Bronchial epithelial cell (primary cell): ENCODE results near the gene CELF1. TPM values are rescaled to one million over a fixed set of nuclear protein-coding genes. Genes with fewer than 3 reads are reported as not detected.

Source experiments
- DNase-seq: peaks from one replicate; pipeline ENCODE4 v3.0.0-alpha.2; 2010; ENCODE audit warnings: low read depth
- FAIRE-seq: peaks from 2 replicates; lab custom pipeline; 2011; peaks lifted over from hg19 to GRCh38; lab: Jason Lieb, UNC
- H3K27me3 ChIP-seq: 2 replicates; pipeline ENCODE4 v1.5.1; 2011; ENCODE audit warnings: low read length; ENCODE audit not compliant: control insufficient read depth, insufficient read depth
- H3K36me3 ChIP-seq: 2 replicates; pipeline ENCODE4 v1.5.1; 2011; ENCODE audit warnings: low read length; ENCODE audit not compliant: control insufficient read depth, insufficient read depth
- H3K4me3 ChIP-seq: 2 replicates; pipeline ENCODE4 v1.5.1; 2011; ENCODE audit warnings: mild to moderate bottlenecking, low read depth, low read length, control low read depth
- total RNA-seq: library from RNA; depleted of rRNA; stranded (reverse); fragments of >200 nt; gene quantifications from 2 replicates; pipeline ENCODE4 v1.2.1, GENCODE V29; 2014
- TF ChIP-seq, protein P1 (sequence below): IDR thresholded peaks from 2 replicates; pipeline ENCODE4 v1.5.1; 2011; ENCODE audit warnings: mild to moderate bottlenecking, moderate library complexity, low read length, control low read depth, inconsistent platforms; ENCODE audit not compliant: insufficient read depth, severe bottlenecking

The CELF1 gene
- total RNA-seq, 1 donor from 2014 or later, result 63.4 TPM

DNA sequence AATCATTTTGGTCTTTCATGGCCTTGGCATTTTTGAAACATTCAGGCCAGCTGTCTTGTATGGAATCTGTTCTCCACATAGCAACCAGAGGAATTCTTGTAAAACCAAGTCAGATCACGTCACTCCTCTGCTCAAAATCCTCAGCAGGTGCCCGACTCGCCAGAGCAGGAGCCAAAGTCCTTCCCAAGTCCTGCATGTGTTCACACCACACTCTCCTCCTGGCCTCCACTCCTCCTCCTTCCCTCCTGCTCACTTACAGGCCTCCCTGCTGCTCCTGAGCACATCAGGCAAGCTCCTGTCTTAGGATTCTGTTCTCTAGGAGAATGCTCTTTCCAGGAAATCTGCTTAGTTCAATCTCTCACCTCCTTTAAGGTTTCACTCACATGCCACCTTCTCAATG lies 119.8 kb downstream of the CELF1 start:
- no peaks in the 10 kb centered on the region for H3K27me3 ChIP-seq
- FAIRE-seq, result no peak
- no peak overlapping the region for H3K4me3 ChIP-seq
- no peak for DNase-seq
- TF ChIP-seq, protein P1, sequence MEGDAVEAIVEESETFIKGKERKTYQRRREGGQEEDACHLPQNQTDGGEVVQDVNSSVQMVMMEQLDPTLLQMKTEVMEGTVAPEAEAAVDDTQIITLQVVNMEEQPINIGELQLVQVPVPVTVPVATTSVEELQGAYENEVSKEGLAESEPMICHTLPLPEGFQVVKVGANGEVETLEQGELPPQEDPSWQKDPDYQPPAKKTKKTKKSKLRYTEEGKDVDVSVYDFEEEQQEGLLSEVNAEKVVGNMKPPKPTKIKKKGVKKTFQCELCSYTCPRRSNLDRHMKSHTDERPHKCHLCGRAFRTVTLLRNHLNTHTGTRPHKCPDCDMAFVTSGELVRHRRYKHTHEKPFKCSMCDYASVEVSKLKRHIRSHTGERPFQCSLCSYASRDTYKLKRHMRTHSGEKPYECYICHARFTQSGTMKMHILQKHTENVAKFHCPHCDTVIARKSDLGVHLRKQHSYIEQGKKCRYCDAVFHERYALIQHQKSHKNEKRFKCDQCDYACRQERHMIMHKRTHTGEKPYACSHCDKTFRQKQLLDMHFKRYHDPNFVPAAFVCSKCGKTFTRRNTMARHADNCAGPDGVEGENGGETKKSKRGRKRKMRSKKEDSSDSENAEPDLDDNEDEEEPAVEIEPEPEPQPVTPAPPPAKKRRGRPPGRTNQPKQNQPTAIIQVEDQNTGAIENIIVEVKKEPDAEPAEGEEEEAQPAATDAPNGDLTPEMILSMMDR, result no peak
- no peaks in the 10 kb centered on the region for H3K36me3 ChIP-seq

DNA sequence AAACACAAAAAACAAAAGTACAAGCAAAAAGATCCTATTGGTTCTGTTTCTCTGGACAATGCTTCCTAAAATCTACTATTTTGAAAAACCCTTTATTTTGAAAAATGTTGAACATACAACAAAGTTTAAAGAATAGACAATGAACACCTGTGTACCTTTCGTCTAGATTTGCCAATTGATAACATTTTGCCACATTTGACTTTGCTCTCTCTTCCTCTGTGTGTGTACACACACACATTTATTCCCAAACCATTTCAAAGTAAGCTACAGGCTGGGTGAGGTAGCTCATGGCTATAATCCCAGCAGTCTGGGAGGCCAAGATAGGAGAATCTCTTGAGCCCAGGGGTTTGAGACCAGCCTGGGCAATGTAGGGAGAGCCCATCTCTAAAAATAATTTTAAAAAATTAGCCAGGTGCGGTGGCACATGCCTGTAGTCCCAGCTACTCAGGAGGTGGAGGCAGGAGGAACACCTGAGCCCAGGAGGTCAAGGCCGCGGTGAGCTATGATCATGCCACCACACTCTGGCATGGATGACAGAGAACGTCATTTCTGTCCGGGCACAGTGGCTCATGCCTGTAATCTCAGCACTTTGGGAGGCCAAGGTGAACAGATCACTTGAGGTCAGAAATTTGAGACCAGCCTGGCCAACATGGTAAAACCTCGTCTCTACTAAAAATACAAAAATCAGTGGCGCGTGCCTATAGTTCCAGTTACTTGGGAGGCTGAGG lies 121.4 kb downstream of the CELF1 start:
- Histone ChIP-seq H3K4me3 (no peak overlapping the region), H3K27me3 (no peaks in the 10 kb centered on the region), H3K36me3 (no peaks in the 10 kb centered on the region)
- no peak for FAIRE-seq
- no peak for DNase-seq
- TF ChIP-seq, protein P1, result no peak

DNA sequence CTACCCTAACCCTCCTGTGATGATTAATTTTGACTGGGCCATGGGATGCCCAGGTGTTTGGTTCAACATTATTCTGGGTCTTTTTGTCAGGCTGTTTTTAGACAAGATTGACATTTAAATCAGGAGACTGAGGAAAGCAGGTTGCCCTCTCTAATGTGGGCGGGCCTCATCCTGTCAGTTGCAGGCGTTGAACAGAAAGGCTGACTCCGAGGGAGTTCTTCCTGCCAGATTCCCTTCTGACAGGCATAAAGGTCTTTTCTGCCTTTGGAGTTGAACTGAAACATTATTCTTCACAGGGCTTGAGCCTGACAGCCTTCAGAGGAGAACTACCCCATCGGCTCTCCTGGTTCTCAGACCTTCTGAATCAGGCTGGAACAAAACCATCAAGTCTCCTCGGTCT lies 122.4 kb downstream of the CELF1 start:
- Histone ChIP-seq H3K27me3 (no peaks in the 10 kb centered on the region), H3K4me3 (no peak overlapping the region), H3K36me3 (no peaks in the 10 kb centered on the region)
- DNase-seq (no peak), FAIRE-seq (no peak)
- TF ChIP-seq, protein P1, result no peak

DNA sequence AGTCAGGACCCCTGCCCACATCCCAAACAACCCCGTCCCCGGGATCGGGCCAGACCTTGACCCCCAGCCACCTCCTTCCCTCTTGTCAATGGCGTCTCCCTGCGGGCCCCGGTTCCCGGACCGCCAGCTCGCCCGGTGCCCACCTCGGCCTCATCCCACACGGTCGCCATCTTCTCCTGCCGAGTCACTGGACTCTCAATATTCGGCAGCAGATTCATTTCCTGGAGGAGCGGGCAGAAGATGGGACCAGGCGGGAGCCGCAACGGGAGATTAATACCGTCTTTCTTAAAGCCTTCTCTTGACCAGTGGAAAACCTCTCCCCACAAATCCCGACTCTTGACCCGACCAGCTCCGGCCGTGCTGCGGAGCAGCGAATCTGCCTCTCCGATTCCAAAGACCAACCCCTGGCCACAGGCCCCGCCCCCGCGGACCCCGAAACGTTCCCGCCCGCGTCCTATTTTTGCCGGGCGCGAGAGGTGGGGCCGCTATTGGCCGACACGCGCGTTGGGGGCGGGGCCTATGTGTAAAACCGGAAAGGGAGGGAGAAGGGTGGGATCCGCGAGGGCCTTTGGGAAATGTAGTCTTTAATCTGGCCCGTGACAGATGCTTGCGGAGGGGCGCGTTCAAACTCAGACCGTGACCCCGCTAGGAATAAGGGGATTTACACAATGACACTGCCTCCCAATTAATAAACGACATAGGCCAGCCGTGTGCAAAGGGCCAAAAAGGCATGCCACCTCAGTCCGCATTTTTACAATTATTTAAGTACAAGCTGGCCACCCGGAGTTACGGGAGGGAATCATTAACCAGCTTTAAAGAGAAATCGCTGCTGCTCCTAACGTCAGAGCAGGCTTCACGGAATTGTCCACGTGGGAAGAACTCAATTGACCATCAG lies 126.6 kb downstream of the CELF1 start, which contains the start of gene PSMC3:
Gene PSMC3, minus strand, starts transcription at position 378 of the 895 bp plus-strand sequence. Its CDS starts 160 bp downstream, at position 218.
- FAIRE-seq (no peak), DNase-seq (peak; percentile 82)
- TF ChIP-seq, protein P1, result no peak
- peak within 1 kb of the TSS; percentile 85 for H3K4me3 ChIP-seq
- no peaks in the 10 kb centered on the region for H3K27me3 ChIP-seq
- peaks cover 18% of the 10 kb centered on the region for H3K36me3 ChIP-seq

DNA sequence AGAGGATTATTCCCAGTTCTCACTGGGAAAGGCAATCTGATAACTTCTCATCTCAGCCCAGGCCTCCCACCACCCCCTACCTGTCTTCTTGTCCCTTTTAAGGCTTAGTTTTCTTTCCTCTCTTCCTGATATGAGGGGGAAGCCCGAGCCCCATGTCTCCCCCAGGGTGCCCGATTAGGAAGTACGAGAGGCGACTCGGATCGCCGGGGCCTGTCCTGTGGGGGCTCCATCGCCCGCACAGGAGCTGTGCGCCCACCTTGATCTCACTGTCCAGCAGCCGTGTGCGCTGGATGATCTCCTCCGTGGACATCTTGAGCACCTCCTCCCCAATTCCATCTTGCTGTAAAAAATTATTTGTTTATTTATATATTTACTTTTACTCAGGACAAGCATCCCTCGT lies 127.3 kb downstream of the CELF1 start:
- no peak for DNase-seq
- no peak for FAIRE-seq
- Histone ChIP-seq H3K36me3 (peaks cover 22% of the 10 kb centered on the region), H3K27me3 (no peaks in the 10 kb centered on the region), H3K4me3 (peak overlapping the region; percentile 85)
- TF ChIP-seq, protein P1, result no peak
